ENCODE results near the gene FASN. TPM values are rescaled to one million over a fixed set of nuclear protein-coding genes. Genes with fewer than 3 reads are reported as not detected.

Gene FASN
- total RNA-seq, 1 donor from 2014 or later: 228 TPM

GRCh38 chr17:82065638-82066303 lies 32.3 kb downstream of the FASN start, which contains the start of gene DUS1L:
TSS of gene DUS1L (minus strand) at chr17:82065804. CDS start at chr17:82065059, 745 bp downstream.
- no peak for TF ChIP-seq CTCF (conservative IDR thresholded peaks at IDR 0.05)
- Mint-ChIP-seq H3K27ac (peak within 1 kb of the TSS; percentile 70), H3K4me3 (peak within 1 kb of the TSS; percentile 88), H3K27me3 (no peaks in the 10 kb centered on the region), H3K9me3 (no peaks in the 10 kb centered on the region), H3K4me1 (ENCODE audit: unreplicated experiment) (no peaks in the 10 kb centered on the region), H3K36me3 (no peaks in the 10 kb centered on the region)
- no peak for DNase-seq (ENCODE audit: extremely low spot score, unreplicated experiment)

GRCh38 chr17:82065193-82065637 lies 32.8 kb downstream of the FASN start:
- H3K4me1 Mint-ChIP-seq (ENCODE audit: unreplicated experiment): no peaks in the 10 kb centered on the region
- no peak overlapping the region for H3K27ac Mint-ChIP-seq
- TF ChIP-seq CTCF (conservative IDR thresholded peaks at IDR 0.05): no peak
- DNase-seq (ENCODE audit: extremely low spot score, unreplicated experiment): no peak
- H3K27me3 Mint-ChIP-seq: no peaks in the 10 kb centered on the region
- H3K4me3 Mint-ChIP-seq: peak overlapping the region; percentile 75
- H3K36me3 Mint-ChIP-seq: no peaks in the 10 kb centered on the region
- no peaks in the 10 kb centered on the region for H3K9me3 Mint-ChIP-seq

- Mint-ChIP-seq H3K4me3 (peak overlapping the region; percentile 75), H3K9me3 (no peaks in the 10 kb centered on the region), H3K27ac (no peak overlapping the region), H3K27me3 (no peaks in the 10 kb centered on the region), H3K36me3 (no peaks in the 10 kb centered on the region), H3K4me1 (ENCODE audit: unreplicated experiment) (no peaks in the 10 kb centered on the region)
- no peak for DNase-seq (ENCODE audit: extremely low spot score, unreplicated experiment)
- TF ChIP-seq CTCF (conservative IDR thresholded peaks at IDR 0.05): no peak
Observed at GRCh38 chr17:82064433-82065192, 33.4 kb downstream of the FASN start.

GRCh38 chr17:82063424-82064415 lies 34.3 kb downstream of the FASN start:
- H3K27me3 Mint-ChIP-seq: no peaks in the 10 kb centered on the region

More at GRCh38 chr17:82063424-82064415, 34.3 kb downstream of the FASN start:
- TF ChIP-seq CTCF (conservative IDR thresholded peaks at IDR 0.05): no peak
- no peak for DNase-seq (ENCODE audit: extremely low spot score, unreplicated experiment)
- no peaks in the 10 kb centered on the region for H3K4me1 Mint-ChIP-seq (ENCODE audit: unreplicated experiment)
- H3K36me3 Mint-ChIP-seq: no peaks in the 10 kb centered on the region
- no peak overlapping the region for H3K27ac Mint-ChIP-seq
- H3K9me3 Mint-ChIP-seq: no peaks in the 10 kb centered on the region
- H3K4me3 Mint-ChIP-seq: peak overlapping the region; percentile 75

All from type B pancreatic cell (in vitro differentiated cells).